A549 treated with AZD9567 at 1 μM for 4 hours (cell line): Measurements from ENCODE around the gene WSCD1. TPM values are rescaled to one million over a fixed set of nuclear protein-coding genes. Genes with fewer than 3 reads are reported as not detected.

Experiments used
- total RNA-seq: library from RNA; stranded (reverse); fragments of 200-300 nt; extraction: Qiagen RNA extraction; gene quantifications from 5 replicates; pipeline ENCODE4 v1.2.3, GENCODE V29; 2022; ENCODE audit not compliant: insufficient read depth

WSCD1 gene
- 3.0 to 3.3 TPM (median 3.2 TPM) in 5 replicates for total RNA-seq

GRCh38 chr17:6069539-6070429 is at the start of gene WSCD1:
Gene WSCD1 (plus strand): TSS chr17:6070379. CDS start chr17:6080659, 10,280 bp downstream.

